ENCODE results near the gene CELF4. TPM values are rescaled to one million over a fixed set of nuclear protein-coding genes. Genes with fewer than 3 reads are reported as not detected.
A peak's percentile ranks its signal among the peaks of the same experiment; 100 is the strongest.

Gene CELF4
- total RNA-seq, 6 donors from 2014 or later = 0.15 to 1.4 (median 0.81) TPM; not detected in 1

GRCh38 chr18:37334631-37335408 is 230.8 kb downstream of the CELF4 start:
- H3K4me1 ChIP-seq = no peaks in the 10 kb centered on the region
- no peaks in the 10 kb centered on the region for H3K9me3 ChIP-seq
- TF ChIP-seq POLR2AphosphoS5 (IDR thresholded peaks at IDR 0.05) (no peak), EP300 (IDR thresholded peaks at IDR 0.05) (no peak), POLR2A (IDR thresholded peaks at IDR 0.05) (no peak)
- TF ChIP-seq, protein P1, sequence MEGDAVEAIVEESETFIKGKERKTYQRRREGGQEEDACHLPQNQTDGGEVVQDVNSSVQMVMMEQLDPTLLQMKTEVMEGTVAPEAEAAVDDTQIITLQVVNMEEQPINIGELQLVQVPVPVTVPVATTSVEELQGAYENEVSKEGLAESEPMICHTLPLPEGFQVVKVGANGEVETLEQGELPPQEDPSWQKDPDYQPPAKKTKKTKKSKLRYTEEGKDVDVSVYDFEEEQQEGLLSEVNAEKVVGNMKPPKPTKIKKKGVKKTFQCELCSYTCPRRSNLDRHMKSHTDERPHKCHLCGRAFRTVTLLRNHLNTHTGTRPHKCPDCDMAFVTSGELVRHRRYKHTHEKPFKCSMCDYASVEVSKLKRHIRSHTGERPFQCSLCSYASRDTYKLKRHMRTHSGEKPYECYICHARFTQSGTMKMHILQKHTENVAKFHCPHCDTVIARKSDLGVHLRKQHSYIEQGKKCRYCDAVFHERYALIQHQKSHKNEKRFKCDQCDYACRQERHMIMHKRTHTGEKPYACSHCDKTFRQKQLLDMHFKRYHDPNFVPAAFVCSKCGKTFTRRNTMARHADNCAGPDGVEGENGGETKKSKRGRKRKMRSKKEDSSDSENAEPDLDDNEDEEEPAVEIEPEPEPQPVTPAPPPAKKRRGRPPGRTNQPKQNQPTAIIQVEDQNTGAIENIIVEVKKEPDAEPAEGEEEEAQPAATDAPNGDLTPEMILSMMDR (IDR thresholded peaks at IDR 0.05) = no peak
- DNase-seq (no peak), ATAC-seq (ENCODE audit: low FRiP score in 2 of 2) (peak in 1 of 2 donors; percentile 15)
- no peak overlapping the region for H3K27ac ChIP-seq
- no peaks in the 10 kb centered on the region for H3K36me3 ChIP-seq
- H3K4me3 ChIP-seq = no peak overlapping the region
- 68 to 73% methylated on average over 23 of the region's 23 CpGs for WGBS, 2 donors
- H3K27me3 ChIP-seq = no peaks in the 10 kb centered on the region

- no peak overlapping the region for H3K4me3 ChIP-seq
- no peaks in the 10 kb centered on the region for H3K36me3 ChIP-seq
- no peaks in the 10 kb centered on the region for H3K27me3 ChIP-seq
- no peak for DNase-seq
- no peaks in the 10 kb centered on the region for H3K9me3 ChIP-seq
- no peaks in the 10 kb centered on the region for H3K4me1 ChIP-seq
- WGBS, 2 donors = 77 to 81% methylated on average over 17 of the region's 17 CpGs
- no peak for ATAC-seq (ENCODE audit: low FRiP score in 2 of 2)
- no peak overlapping the region for H3K27ac ChIP-seq
- TF ChIP-seq POLR2A (IDR thresholded peaks at IDR 0.05) = no peak
- no peak for TF ChIP-seq EP300 (IDR thresholded peaks at IDR 0.05)
- TF ChIP-seq POLR2AphosphoS5 (IDR thresholded peaks at IDR 0.05) = no peak
- TF ChIP-seq, protein P1 (IDR thresholded peaks at IDR 0.05) = no peak
Observed at GRCh38 chr18:37332628-37333420, 232.8 kb downstream of the CELF4 start.

DNA sequence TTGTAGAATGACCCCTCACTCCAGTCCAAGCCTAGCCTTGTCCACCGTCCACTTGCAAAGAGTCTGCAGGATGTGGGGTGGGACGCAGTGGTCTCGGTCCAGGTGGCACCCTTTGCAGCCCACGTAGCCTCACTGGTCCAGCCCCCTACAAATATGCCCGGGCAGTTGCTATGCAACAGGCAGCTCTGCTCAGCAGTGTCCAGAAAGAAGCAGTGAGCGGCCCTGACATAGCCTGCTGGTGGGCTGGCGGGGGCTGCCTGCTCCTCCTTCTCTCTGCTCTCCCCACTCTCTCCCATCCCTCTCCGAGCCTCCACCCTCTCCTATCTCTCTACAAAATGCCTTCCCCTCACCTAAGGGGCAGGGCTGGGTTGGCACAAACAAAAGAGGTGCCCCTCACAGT is 233.4 kb downstream of the CELF4 start:
- TF ChIP-seq POLR2AphosphoS5 (IDR thresholded peaks at IDR 0.05) (no peak), POLR2A (IDR thresholded peaks at IDR 0.05) (no peak), EP300 (IDR thresholded peaks at IDR 0.05) (no peak)
- TF ChIP-seq, protein P1 (IDR thresholded peaks at IDR 0.05) = no peak
- no peak for DNase-seq
- no peaks in the 10 kb centered on the region for H3K9me3 ChIP-seq
- no peak for ATAC-seq (ENCODE audit: low FRiP score in 2 of 2)
- H3K4me3 ChIP-seq = no peak overlapping the region
- no peaks in the 10 kb centered on the region for H3K27me3 ChIP-seq
- WGBS, 2 donors = 79 to 90% methylated on average over 7 to 8 of the region's 8 CpGs
- H3K4me1 ChIP-seq = no peaks in the 10 kb centered on the region
- no peak overlapping the region for H3K27ac ChIP-seq
- no peaks in the 10 kb centered on the region for H3K36me3 ChIP-seq

- H3K4me1 ChIP-seq = no peaks in the 10 kb centered on the region
- H3K9me3 ChIP-seq = no peaks in the 10 kb centered on the region
- H3K27me3 ChIP-seq = no peaks in the 10 kb centered on the region
- H3K36me3 ChIP-seq = no peaks in the 10 kb centered on the region
- H3K27ac ChIP-seq = no peak overlapping the region
- ATAC-seq (ENCODE audit: low FRiP score in 2 of 2) (no peak), DNase-seq (no peak)
- no peak for TF ChIP-seq POLR2A (IDR thresholded peaks at IDR 0.05)
- TF ChIP-seq EP300 (IDR thresholded peaks at IDR 0.05) = no peak
- TF ChIP-seq, protein P1 (IDR thresholded peaks at IDR 0.05) = no peak
- no peak for TF ChIP-seq POLR2AphosphoS5 (IDR thresholded peaks at IDR 0.05)
- H3K4me3 ChIP-seq = no peak overlapping the region
- 87 to 91% methylated on average over 7 of the region's 7 CpGs for WGBS, 2 donors
Observed at GRCh38 chr18:37330173-37330572, 235.4 kb downstream of the CELF4 start.

Data from upper lobe of left lung (tissue), 6 donors.